ENCODE results near the gene PICALM. TPM values are rescaled to one million over a fixed set of nuclear protein-coding genes. Genes with fewer than 3 reads are reported as not detected.
A peak's percentile ranks its signal among the peaks of the same experiment; 100 is the strongest.
"Not testable (repeated sequence)": the region's sequence is repeated elsewhere in the genome, so short reads cannot be mapped to it uniquely, and the experiment has no call there.

Gene PICALM
- total and polyA plus RNA-seq, 2 of the 13 experiments (the other 11 are each of a cell fraction or from before 2014, with no cell fraction given) = 97.6 to 154 TPM

DNA sequence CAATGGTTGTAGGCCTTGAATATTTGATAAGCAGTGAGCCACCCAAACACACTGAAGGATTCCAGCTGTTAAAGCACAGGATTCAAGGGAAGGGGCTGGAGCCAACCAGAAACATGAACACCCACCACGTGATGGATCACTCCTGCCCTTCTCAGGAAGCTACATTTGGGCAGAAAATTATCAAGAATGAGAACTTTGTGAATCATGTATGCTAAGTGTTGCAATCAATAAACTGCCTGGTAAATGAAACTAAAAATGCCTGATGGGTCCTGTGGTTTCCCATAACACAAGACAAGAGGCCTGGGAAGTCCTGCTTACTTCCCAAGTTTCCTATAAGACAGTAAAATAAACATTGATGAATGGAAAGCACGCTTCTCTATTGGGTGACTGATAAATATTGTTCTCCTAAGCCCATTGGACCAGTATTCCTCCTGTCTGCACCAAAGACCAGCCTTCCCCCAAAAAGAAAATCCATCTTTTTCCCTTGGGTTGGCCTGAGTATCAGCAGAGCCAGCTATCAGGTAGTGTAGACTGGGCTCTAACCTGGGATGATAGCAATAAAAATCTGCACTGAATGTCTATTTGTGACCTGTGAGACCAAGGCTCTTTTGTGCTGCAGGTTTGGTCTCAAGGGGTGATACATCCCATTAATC is 115.3 kb downstream of the PICALM start:
- 96% methylated on average over 2 of the region's 2 CpGs for WGBS (ENCODE audit: low lambda C conversion rate)
- no peak for ATAC-seq
- CTCF ChIA-PET (ENCODE audit: low intra/inter-chr PET ratio, low total read pairs) = no interaction called here

DNA sequence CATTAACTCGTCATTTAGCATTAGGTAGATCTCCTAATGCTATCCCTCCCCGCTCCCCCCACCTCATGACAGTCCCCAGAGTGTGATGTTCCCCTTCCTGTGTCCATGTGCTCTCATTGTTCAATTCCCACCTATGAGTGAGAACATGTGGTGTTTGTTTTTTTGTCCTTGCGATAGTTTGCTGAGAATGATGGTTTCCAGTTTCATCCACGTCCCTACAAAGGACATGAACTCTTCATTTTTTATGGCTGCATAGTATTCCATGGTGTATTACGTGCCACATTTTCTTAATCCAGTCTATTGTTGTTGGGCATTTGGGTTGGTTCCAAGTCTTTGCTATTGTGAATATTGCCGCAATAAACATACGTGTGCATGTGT is 116.8 kb downstream of the PICALM start:
- DNase-seq (ENCODE audit: low spot score); H3K27ac ChIP-seq (ENCODE audit: extremely low read length, insufficient read depth, low read length); H4K20me1 ChIP-seq (ENCODE audit: insufficient read depth, low read length); H3K79me2 ChIP-seq (ENCODE audit: insufficient read depth, low read length); H3K9me3 ChIP-seq (ENCODE audit: low read length); FAIRE-seq; ATAC-seq; H3K4me3 ChIP-seq (replicated peaks in 1 of 3; ENCODE audit: insufficient read depth in 1 of 3, low read depth in 2 of 3, low read length in 3 of 3); H3K9ac ChIP-seq (ENCODE audit: insufficient read depth, low read depth, low read length); H2AFZ ChIP-seq (ENCODE audit: low read length); POLR2A ChIA-PET; H3K27me3 ChIP-seq (ENCODE audit: control insufficient read depth in 1 of 2, insufficient read depth in 2 of 2, low read length in 2 of 2); H3K4me2 ChIP-seq (ENCODE audit: low read depth, low read length); BruUV-seq (replicated peaks); intact Hi-C loops (cut with micrococcal nuclease; ENCODE audit: unreplicated experiment); CTCF ChIA-PET (ENCODE audit: low intra/inter-chr PET ratio, low total read pairs); in situ Hi-C loops (cut with HindIII; ENCODE audit: extremely low pct_ligation_motif_present, low pct_unique_long_range_greater_than_20kb): not testable (repeated sequence)
- Histone ChIP-seq H3K4me1 (ENCODE audit: insufficient read depth, low read length) (peaks cover 44% of the 10 kb centered on the region), H3K36me3 (replicated peaks in 1 of 2; ENCODE audit: control insufficient read depth in 1 of 2, insufficient read depth in 2 of 2, low read length in 2 of 2) (peaks cover 0 to 13% of the 10 kb centered on the region in 2 experiments; a peak in 3 of 5 replicates)
- TF ChIP-seq, protein P1, sequence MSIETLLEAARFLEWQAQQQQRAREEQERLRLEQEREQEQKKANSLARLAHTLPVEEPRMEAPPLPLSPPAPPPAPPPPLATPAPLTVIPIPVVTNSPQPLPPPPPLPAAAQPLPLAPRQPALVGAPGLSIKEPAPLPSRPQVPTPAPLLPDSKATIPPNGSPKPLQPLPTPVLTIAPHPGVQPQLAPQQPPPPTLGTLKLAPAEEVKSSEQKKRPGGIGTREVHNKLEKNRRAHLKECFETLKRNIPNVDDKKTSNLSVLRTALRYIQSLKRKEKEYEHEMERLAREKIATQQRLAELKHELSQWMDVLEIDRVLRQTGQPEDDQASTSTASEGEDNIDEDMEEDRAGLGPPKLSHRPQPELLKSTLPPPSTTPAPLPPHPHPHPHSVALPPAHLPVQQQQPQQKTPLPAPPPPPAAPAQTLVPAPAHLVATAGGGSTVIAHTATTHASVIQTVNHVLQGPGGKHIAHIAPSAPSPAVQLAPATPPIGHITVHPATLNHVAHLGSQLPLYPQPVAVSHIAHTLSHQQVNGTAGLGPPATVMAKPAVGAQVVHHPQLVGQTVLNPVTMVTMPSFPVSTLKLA (IDR thresholded peaks at IDR 0.05) = peak; percentile 62
- 98% methylated on average over 7 of the region's 7 CpGs for WGBS (ENCODE audit: low lambda C conversion rate)

More for the DNA sequence above, 115.3 kb downstream of the PICALM start:
- Histone ChIP-seq H3K4me2 (ENCODE audit: low read depth, low read length) (no peak overlapping the region), H3K4me1 (ENCODE audit: insufficient read depth, low read length) (peaks cover 29% of the 10 kb centered on the region), H3K36me3 (replicated peaks in 1 of 2; ENCODE audit: control insufficient read depth in 1 of 2, insufficient read depth in 2 of 2, low read length in 2 of 2) (peaks cover 0 to 26% of the 10 kb centered on the region in 2 experiments; a peak in 3 of 5 replicates), H3K4me3 (replicated peaks in 1 of 3; ENCODE audit: insufficient read depth in 1 of 3, low read depth in 2 of 3, low read length in 3 of 3) (no peak overlapping the region), H3K9me3 (ENCODE audit: low read length) (no peaks in the 10 kb centered on the region), H2AFZ (ENCODE audit: low read length) (no peak overlapping the region), H3K27ac (ENCODE audit: extremely low read length, insufficient read depth, low read length) (no peak overlapping the region), H4K20me1 (ENCODE audit: insufficient read depth, low read length) (no peaks in the 10 kb centered on the region), H3K27me3 (ENCODE audit: control insufficient read depth in 1 of 2, insufficient read depth in 2 of 2, low read length in 2 of 2) (no peaks in the 10 kb centered on the region), H3K9ac (ENCODE audit: insufficient read depth, low read depth, low read length) (no peak overlapping the region), H3K79me2 (ENCODE audit: insufficient read depth, low read length) (no peaks in the 10 kb centered on the region)
- FAIRE-seq (no peak), DNase-seq (ENCODE audit: low spot score) (no peak)
- TF ChIP-seq ZNF484 (CRISPR knock-in tag; IDR thresholded peaks at IDR 0.05; ENCODE audit: borderline replicate concordance, low read depth) (no peak), CEBPB (IDR thresholded peaks at IDR 0.05; ENCODE audit: borderline replicate concordance, low read depth, low read length) (0 out of 2 replicates have a peak, but pooled peaks have one; percentile 8), ZNF766 (CRISPR knock-in tag; IDR thresholded peaks at IDR 0.05; ENCODE audit: borderline replicate concordance) (no peak), NR2F6 (IDR thresholded peaks at IDR 0.05) (no peak), NR2F6 (CRISPR knock-in tag; IDR thresholded peaks at IDR 0.05) (no peak)
- TF ChIP-seq, protein P2, sequence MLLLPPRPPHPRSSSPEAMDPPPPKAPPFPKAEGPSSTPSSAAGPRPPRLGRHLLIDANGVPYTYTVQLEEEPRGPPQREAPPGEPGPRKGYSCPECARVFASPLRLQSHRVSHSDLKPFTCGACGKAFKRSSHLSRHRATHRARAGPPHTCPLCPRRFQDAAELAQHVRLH (CRISPR knock-in tag; IDR thresholded peaks at IDR 0.05; ENCODE audit: borderline replicate concordance, low read depth) = no peak
- intact Hi-C loops (cut with micrococcal nuclease; ENCODE audit: unreplicated experiment) = no loop called here
- no TSS peak for BruUV-seq (replicated peaks)
- in situ Hi-C loops (cut with HindIII; ENCODE audit: extremely low pct_ligation_motif_present, low pct_unique_long_range_greater_than_20kb) = no loop called here
- POLR2A ChIA-PET = no interaction called here
